HEK293 (cell line): ENCODE measurements around the gene TRPV6.

Source experiments
- ZNF114 ChIP-seq: fragments of 450-650 bp; formaldehyde crosslinking; IDR thresholded peaks from 2 replicates; pipeline ENCODE4 v1.5.0; 2017; ENCODE audit warnings: missing biosample characterization, missing genetic modification characterization
- ZNF18 ChIP-seq: fragments of 450-650 bp; formaldehyde crosslinking; IDR thresholded peaks from 2 replicates; pipeline ENCODE4 v1.5.1; 2016; ENCODE audit warnings: missing biosample characterization, missing genetic modification characterization
- ZNF24 ChIP-seq: fragments of 450-650 bp; formaldehyde crosslinking; IDR thresholded peaks from 2 replicates; pipeline ENCODE4 v1.5.1; 2016; ENCODE audit warnings: missing biosample characterization, missing genetic modification characterization
- ZNF473 ChIP-seq: fragments of 450-650 bp; formaldehyde crosslinking; IDR thresholded peaks from 2 replicates; pipeline ENCODE4 v1.5.1; 2017; ENCODE audit warnings: missing biosample characterization, missing genetic modification characterization
- ZNF501 ChIP-seq: fragments of 450-650 bp; formaldehyde crosslinking; IDR thresholded peaks from 2 replicates; pipeline ENCODE4 v1.5.1; 2016; ENCODE audit warnings: missing biosample characterization, missing genetic modification characterization
- ZNF660 ChIP-seq: fragments of 450-650 bp; IDR thresholded peaks from 2 replicates; pipeline ENCODE4 v1.5.1; 2018; ENCODE audit warnings: missing biosample characterization, mild to moderate bottlenecking, missing genetic modification characterization
- TF ChIP-seq, protein P1 (sequence below): fragments of 450-650 bp; formaldehyde crosslinking; IDR thresholded peaks from 2 replicates; pipeline ENCODE4 v1.5.1; 2016; ENCODE audit warnings: missing biosample characterization, missing genetic modification characterization
- TF ChIP-seq, protein P2 (sequence below): fragments of 450-650 bp; IDR thresholded peaks from 2 replicates; pipeline ENCODE4 v1.5.1; 2018; ENCODE audit warnings: missing biosample characterization, missing genetic modification characterization

GRCh38 chr7:142854372-142855113 is 31.0 kb downstream of the TRPV6 start, which contains the start of gene EPHB6:
- TF ChIP-seq, protein P1, sequence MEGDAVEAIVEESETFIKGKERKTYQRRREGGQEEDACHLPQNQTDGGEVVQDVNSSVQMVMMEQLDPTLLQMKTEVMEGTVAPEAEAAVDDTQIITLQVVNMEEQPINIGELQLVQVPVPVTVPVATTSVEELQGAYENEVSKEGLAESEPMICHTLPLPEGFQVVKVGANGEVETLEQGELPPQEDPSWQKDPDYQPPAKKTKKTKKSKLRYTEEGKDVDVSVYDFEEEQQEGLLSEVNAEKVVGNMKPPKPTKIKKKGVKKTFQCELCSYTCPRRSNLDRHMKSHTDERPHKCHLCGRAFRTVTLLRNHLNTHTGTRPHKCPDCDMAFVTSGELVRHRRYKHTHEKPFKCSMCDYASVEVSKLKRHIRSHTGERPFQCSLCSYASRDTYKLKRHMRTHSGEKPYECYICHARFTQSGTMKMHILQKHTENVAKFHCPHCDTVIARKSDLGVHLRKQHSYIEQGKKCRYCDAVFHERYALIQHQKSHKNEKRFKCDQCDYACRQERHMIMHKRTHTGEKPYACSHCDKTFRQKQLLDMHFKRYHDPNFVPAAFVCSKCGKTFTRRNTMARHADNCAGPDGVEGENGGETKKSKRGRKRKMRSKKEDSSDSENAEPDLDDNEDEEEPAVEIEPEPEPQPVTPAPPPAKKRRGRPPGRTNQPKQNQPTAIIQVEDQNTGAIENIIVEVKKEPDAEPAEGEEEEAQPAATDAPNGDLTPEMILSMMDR (tag by site-specific recombination), result no peak
- TF ChIP-seq ZNF114 (tag by site-specific recombination) (no peak), ZNF660 (no peak), ZNF18 (tag by site-specific recombination) (no peak), ZNF473 (tag by site-specific recombination) (no peak), ZNF501 (tag by site-specific recombination) (no peak), ZNF24 (tag by site-specific recombination) (no peak)
- TF ChIP-seq, protein P2, sequence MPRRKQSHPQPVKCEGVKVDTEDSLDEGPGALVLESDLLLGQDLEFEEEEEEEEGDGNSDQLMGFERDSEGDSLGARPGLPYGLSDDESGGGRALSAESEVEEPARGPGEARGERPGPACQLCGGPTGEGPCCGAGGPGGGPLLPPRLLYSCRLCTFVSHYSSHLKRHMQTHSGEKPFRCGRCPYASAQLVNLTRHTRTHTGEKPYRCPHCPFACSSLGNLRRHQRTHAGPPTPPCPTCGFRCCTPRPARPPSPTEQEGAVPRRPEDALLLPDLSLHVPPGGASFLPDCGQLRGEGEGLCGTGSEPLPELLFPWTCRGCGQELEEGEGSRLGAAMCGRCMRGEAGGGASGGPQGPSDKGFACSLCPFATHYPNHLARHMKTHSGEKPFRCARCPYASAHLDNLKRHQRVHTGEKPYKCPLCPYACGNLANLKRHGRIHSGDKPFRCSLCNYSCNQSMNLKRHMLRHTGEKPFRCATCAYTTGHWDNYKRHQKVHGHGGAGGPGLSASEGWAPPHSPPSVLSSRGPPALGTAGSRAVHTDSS (tag by site-specific recombination), result no peak
